ENCODE measurements around the gene KIAA1671.

Gene KIAA1671

DNA sequence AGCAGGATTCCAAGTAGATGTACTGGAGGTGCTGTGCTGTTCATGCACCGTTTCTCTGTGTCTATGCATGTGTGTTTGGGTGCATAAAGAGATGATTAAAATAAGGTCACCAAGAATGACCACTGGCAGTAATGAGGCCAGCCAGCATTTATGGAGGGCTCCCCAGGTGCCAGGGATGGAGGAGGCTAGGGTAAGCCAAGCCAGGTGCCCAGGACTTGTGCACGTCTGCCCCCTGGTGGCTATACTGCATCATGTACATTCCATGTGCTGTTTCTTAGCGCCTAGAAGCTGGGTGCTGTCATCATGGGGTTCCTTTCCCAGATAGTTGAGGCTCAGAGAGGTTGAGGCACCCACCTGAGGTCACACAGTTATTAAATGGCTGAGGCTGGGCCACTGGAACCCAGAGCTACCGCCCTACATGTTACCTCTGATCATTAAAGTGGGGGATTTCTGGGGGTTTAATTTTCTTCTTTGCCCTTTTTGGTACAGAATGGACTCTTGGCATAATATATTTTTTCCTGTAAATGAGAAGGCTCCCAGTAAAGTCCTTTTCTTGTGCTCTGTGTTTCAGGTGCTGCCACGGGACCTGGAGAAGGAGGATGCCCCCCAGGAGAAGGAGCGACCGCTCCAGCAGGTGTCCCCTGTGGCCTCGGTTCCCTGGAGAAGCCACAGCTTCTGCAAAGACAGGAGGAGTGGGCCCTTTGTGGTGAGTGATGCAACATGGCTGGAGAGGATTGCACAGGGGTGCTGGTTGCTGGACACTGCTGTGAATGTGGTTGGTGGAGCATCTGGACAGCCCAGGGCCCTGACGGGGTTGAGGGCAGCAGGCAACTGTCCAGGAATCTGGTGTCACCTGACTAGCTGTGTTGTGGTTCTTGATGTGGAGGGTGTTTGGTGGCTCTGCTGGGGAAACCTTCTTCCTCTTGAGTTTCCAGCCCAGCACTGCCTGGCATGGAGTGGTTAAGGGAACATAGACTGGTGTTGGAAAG is 96.4 kb downstream of the KIAA1671 start:
- DNase-seq, result peak; percentile 62

DNA sequence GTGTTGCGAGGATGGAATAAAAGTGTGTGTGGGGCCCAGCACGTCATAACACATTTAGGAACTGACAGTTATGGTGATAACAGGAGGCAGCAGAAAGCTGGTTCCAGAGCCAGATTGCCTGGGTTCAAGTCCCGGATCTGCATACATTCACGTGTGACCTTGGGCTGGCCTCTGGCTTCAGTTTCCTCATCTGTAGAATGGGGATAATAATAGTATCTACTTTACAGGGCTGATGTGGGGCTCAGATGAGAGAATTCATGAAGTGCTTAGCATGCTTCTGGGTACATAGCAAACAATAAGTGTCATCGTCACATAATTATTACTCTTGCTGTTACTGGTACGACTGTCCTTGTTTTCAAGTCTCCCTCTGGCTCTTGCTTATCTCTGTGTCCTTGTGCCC is 97.3 kb downstream of the KIAA1671 start:
- no peak for DNase-seq

DNA sequence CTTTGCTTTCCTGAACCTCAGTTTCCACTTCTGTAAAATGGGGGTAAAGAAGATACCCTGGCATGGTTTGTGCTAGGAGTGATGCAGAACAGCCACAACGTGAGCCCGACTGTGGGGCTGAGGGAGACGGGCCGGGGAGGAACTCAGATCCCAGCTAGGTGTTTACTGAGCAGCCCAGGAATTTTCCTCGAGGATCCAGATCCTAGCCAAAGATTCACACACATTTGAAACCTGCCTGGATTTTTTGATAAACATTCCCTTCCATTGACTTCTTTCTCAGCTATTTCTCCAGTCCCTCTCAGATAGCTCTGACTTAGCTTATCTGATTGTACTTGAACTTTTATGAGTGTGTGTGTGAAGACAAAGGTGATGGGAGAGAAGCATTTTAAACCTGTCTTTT is 98.0 kb downstream of the KIAA1671 start:
- DNase-seq, result no peak

DNA sequence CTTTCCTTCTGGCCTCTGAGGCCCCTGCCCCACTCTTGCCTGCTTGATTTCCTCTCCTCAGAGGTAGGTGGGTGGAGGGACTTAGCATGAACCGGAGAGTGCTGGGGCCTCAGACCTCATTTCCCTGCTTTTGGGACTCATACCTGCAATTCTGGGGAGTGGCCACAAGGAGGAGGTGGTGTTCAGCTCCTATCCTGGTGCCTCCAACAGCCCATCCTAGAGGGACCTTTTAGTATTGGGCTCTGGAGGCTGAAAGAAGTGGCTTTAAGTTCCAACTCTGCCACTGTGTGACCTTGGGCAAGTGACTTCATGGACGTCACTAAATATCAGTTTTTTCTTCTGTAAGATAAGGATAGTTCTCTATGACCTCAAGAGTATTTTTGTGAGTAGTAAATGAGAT is 98.6 kb downstream of the KIAA1671 start:
- DNase-seq, result no peak

DNA sequence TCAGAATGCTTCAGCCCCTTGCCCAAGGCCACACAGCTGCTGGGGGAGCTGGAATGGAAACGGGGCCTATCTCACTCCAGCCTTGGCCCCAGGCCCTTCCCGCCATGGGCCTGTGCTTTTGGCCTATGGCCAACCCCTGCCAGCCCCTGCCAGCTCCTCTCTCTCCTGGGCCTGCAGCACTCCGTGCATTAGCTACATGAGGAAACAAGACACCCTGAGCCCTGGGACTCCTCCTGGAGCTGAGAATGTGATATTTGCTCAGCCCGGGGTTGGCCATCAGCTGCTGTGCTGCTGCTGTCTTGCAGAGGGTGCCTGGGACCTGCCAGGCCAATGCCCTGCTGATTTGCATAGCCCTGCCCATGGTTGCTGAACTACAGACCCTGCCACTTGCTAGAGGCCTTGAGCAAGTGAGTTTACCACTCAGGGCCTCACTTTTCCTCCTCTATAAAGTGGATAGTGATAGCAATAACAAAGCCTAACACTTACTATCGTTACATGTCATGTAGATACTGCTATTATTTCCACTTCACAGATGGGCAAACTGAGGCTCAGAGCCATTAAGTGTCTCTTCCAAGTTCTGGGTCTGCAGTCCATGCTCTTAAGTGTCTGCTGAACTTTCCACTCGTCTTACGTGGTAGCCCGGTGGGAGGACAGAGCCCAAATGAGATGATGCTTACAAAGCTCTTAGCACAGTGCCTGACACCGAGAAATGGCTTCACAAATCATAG is 99.6 kb downstream of the KIAA1671 start:
- DNase-seq, result no peak

DNA sequence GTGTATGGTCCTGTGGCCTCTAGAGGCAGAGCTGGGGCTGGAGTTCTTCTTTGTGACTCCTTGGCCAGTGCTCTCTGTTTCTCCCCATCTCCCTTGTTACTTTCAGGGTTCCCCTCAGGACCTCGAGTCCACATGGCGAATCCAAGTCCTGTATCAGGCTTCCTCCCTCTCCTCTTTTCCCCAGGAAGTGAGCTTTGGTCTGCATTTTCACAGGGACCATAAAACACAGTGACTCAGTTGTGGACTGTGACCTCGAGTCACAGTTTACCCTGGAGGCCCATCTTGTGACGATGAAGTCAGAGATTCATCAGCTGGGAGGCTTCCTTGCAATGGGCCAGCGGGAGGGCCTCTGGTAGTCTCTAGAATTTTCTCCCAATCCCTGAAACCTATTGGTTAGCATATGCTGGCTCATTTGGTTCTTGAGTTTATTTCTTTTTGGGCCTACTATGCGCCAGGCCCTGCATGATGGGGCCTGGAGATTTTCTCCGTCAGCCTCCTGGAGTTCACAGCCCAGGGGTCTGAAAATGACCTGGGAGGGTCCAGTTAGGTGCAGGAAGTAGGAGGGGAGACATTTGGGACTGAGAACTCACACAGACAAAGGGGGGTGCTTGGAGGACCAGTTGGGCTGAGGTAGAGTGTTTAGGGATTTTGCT is 100.8 kb downstream of the KIAA1671 start:
- DNase-seq, result no peak

DNA sequence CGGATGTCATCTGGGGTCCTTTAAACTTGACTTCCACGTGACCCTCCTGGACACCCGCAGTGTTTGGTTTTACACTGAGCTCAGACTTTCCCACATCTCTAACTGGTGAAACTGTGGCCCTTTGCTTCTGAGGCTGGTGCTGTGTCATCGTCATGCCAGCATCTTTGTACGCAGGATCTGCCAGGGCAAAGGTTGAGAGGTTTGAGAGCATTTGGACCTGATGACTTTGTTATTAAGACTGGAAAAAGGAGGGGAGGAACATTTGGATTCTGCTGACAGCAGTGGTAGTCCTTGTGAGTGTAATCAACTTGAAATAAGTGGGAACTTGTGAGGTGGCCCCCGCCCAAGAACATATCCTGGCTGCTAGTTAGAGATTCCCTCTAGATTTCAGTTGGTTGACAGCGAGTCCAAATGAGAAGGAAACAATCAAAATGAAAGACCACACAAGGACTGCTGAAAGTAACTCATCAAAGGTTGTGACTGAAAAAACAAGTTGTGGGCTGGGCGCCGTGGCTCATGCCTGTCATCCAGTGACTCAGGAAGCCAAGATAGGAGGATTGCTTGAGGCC is 102.5 kb downstream of the KIAA1671 start:
- no peak for DNase-seq

DNA sequence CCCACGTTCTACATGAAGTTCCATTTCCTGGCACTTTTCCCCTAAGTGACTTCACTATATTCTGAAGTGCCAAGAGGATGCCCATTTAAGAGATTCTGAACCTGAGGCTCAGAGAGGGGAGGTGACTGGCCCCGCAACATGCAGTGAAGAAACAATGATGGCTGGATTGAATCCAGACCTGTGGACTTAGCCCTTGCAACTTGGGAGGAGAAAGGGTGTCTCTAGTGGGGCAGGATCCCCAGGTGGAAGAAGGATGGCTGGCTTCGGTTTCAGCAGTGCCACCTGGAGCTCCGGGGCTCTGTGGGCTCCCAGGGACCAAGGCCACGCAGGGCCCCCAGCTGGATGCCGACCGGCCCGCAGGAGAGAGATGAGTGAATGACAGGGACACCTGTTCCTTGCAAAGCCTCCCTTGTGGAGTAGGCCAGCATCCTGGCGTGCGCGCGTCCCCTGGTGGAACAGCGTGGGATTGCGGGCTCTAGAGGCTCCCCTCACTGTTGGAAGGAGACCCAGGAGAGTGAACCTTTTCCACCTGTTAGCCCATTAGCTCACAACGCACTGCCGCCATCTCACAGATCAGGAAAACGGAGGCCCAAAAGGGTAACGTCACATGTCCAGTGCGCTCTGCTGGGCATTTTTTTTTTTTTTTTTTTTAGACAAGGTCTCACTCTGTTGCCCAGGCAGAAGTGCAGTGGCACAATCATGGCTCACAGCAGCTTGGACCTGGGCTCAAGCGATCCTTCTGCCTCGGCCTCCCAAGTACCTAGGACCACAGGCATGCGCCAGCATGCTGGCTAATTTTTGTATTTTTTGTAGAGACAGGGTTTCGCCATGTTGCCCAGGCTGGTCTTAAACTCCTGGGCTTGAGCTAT is 104.7 kb downstream of the KIAA1671 start:
- peak; percentile 62 to 71 for DNase-seq

DNA sequence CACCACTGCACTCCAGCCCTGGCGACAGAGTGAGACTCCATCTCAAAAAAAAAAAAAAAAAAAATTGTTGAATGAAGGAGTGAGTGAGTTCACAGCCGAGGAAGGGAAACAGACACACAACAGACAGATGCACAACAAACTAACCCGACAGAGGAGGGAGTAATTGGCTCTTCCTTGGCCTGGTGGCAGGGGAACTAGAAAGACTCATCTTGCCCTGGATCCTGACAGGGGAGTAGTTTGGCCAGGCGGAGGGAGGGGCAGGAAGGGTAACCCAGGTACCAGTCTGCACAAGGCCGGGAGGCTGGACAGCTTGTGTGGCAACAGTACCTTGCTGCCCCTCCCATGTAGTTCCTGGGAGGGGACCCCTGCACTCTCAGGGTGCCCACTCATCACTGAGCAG is 106.9 kb downstream of the KIAA1671 start:
- no peak for DNase-seq

DNA sequence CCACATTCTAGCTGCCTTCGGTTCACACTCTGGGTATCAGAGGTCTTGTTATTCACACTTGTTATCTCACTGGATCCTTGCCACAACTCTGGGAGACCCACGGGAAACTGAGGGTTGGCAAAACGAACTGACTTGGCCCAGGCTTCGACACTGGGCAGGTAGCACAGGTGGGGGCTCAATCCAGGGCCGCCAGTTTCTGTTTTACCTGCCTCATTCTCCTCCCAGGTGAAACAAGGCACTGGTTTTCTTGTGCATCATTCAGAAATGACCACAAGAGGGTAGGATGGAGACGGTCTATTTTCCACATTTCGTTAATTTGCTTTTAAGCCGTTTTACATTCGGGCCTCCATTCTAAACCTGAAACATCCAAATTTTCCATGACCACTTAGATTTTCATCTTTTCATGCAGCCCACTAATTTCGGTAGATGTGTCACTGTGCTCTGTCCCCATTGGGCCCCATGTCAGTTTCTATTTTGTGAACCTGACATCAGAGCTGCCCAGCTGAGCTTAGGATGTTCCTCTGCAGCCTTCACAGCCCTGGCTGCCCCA is 108.1 kb downstream of the KIAA1671 start:
- DNase-seq, result no peak

DNA sequence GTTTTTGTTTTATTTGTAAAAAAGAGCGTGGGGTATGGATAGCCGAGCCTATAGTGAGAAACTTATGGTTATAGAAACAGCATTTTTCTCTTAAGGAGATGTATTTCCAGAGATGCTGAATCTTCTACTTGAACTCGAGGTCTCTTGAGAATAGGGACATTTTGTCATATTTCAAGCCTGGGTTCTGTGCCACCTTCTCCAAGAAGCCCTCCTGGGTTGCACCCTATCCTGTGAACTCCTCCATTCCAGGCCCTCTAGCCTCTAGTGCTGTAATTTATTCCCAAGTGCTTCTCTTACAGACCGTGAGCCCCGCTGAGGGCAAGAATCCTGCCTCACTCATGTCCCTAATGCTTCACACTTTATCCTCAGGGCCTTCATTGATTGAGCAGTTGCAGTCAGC is 108.6 kb downstream of the KIAA1671 start:
- no peak for DNase-seq

DNA sequence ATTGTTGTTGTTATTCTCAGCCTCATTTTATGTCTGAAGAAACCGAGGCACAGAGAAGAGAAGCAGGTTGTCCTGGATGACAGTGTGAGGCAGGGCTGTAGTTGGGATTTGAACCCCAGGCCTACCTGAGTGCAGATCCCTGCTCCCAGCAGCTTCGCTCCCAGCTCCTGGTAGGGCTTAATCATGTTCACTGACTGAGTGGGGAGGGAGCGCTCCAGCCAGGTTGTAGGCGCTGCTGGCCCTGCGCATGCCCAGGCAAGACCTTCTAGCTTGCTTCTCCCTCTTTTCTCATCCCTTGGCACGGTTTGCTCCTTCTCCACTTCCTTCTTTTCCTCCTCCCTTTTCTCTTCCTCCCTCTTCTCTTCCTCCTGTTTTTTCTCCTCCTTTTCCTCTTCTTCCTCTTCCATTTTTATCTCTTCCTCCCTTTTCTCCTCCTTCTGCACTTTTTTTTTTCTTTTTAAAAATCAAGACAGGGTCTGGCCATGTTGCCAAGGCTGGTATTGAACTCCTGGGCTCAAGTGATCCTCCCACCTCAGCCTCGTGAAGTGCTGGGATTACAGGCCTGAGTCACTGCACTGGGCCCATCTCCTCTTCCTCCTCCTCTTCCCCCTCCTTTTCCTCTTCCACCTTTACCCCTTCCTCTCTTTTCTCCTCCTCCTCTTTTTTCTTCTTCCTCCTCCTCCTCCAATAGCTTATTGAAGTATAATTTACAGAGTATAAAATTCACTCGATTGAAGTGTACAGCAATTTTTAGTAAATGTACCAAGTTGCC is 109.3 kb downstream of the KIAA1671 start:
- no peak for DNase-seq

DNA sequence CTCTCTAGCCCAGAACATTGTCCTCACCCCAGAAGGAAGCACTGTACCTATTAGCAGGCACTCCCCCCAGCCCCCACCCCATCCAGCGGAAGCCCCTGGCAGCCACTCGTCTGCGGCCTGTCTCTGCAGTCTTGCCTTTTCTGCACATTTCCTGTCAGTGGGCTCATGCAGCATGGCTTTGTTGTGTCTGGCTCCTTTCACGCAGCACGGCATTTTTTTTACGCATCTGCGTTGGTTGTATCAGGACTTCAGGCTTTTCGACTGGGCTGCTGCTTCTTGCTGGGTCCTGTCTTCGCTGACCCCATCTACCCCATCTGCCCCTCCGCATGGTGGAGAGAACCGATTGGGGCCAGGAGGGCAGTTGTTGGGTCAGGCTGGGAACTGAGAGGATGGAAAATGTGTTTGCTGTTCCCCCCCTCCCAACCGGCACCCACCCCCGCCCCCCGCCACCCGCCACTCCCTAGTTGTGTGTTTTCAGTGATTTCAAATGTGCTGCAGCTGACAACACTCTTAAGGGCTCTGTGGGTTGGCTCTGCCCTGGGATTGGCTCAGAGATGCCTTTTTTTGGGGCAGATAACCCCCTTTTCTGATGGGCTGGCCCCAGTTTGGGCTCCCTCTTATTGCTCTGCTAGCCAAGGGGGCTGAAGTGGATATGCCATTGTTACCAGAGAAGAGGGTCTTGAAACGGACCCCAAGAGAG is 110.0 kb downstream of the KIAA1671 start:
- peak; percentile 60 to 64 for DNase-seq

DNA sequence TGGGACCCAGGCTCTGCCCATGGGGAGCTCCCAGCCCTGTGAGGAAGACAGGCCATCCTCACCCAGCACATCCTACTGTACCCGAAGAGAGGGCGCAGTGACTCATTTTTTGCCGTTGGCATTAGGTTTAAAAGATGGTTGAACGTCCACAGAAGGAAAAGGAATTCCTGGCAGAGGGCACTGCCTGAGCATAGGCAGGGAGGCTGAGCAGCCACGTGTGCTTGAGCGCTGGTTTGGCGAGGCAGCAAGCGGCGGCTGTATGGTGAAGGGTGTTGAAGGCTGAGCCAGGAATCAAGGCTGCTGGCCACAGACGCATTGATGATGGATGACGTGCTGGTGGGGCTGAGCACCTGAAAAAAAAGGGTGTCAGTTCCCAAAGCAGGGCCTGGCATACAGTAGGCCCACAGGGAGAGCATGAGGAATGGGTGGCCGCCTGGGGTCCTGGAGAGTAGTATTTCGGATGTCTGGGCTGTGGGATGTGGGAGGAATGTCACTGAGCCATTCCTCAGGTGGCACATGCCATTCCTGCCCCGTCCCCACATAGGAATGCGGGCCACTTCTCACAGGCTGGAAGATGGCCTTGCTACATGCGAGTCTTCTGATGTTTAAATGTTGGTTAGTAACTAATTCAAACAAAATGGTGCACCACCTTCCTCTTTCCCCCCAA is 112.5 kb downstream of the KIAA1671 start:
- DNase-seq, result no peak

DNA sequence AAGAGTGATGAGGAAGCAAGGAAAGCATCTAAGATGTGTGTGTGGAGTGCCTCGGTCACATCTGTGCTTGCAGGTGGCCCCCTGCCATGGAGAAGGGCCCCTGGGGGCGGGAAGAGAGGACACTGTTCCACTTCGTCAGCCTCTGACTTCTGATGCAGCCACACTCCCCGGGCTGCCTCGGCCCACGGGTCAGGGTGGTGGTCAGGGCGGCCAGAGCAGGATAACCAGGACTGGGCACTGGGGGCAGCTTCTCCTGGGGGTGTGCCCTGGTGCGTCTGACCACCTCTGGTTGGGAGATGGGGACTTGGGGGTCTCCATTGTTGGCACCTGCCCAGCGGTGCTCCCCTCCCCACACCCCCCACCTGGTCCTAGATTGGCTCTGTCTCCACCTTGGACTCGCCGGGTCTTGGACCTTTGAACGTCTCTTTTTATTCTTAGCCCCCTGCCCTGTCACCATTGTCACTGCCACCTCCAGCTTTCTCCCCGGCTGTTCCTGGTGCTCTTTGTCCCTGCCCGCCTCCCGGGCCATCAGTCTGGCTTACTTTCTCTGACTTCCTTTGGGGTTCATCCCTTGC is 114.4 kb downstream of the KIAA1671 start:
- DNase-seq, result no peak

DNA sequence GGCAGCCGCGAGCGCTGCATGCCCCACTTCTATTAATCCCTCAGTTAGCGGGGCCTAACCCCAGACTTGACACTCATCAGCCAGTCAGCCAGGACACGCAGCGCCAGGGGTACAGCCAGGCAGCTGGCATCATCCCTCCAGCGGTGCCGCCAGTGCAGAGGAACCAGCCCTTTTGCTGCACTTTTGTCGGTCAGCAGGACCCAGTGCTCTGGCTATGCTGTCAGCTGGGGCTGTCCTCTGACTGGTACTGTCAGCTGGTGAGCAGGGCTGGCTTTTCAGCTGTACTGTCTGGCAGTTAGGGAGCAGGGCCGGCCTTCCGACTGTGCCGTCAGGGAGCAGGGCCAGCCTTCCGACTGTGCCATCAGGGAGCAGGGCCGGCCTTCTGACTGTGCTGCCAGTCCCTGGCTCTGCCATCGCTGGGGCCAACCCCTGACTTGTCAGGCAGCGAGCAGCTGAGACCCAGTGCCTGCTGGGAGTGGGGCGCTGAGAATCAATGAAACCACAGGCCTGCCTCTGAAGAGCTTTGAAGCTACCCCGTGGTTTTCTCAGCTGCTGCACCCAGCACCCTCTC is 115.4 kb downstream of the KIAA1671 start:
- DNase-seq, result peak; percentile 66 to 68

DNA sequence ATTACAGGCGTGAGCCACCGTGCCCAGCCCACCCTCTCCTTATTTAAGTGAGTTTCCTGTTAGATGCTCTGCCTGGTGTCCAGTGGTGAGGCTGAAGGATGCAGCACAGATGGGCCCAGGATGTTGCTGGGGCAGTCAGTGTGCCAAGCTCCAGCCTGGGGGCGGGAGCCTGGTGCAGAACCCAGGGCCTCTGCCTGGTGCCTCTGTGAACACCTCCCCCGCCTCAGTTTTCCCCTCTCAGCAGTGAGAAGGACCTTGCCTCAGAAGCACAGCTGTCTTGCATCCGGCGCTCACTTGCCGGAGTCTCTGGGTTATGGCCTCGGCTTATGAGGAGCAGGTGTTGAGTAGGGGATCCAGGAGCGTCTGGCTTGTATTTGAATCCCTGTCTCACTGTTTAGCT is 116.2 kb downstream of the KIAA1671 start:
- DNase-seq, result no peak

DNA sequence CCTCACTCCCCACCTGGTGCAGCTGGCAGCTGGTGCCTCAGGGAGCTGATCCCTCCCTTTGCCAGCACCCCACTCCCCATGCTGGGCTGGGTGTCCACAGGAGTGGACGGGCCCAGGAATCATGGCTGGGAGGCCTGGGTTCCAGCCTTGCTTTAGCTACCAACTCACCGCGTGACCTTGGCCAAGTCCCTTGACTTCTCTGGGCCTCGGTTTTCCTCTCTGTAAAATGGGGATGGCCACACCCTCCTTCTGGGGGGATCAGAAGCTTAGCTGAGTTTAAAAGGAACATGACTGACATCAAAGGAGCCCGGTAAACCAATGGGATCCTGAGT is 116.9 kb downstream of the KIAA1671 start:
- DNase-seq, result no peak

Data from activated CD4-positive, alpha-beta T cell treated with anti-CD3 and anti-CD28 coated beads, Interleukin-2, amount 50 U/mL, for 4 hours (primary cell).